ENCODE measurements around the gene NFE2L1. TPM values are rescaled to one million over a fixed set of nuclear protein-coding genes. Genes with fewer than 3 reads are reported as not detected.

NFE2L1 gene
- total and polyA plus RNA-seq, 2 experiments from 2014 or later, result 28.0 to 66.4 TPM

- Histone ChIP-seq H3F3A (ENCODE audit: insufficient read depth) (peaks cover 21% of the 10 kb centered on the region), H3K4me1 (ENCODE audit: insufficient read depth) (peaks cover 22% of the 10 kb centered on the region), H3K36me3 (ENCODE audit: low read depth) (no peaks in the 10 kb centered on the region), H3K9me2 (ENCODE audit: insufficient read depth) (no peaks in the 10 kb centered on the region), H3K79me2 (ENCODE audit: insufficient read depth) (no peaks in the 10 kb centered on the region), H3K9me3 (ENCODE audit: low read depth) (no peaks in the 10 kb centered on the region), H3K27ac (no peak overlapping the region), H3K4me2 (ENCODE audit: unreplicated experiment) (no peak overlapping the region), H3K27me3 (replicated peaks; ENCODE audit: insufficient read depth) (no peaks in the 10 kb centered on the region), H3K4me3 (no peak overlapping the region), H2AFZ (no peak overlapping the region), H3K9ac (no peak overlapping the region), H4K20me1 (ENCODE audit: insufficient read depth) (no peaks in the 10 kb centered on the region)
- WGBS, 2 experiments (ENCODE audit: low coverage in 1 of 2, low lambda C conversion rate in 2 of 2, missing lambda C conversion rate in 2 of 2), result 70 to 73% methylated on average over 4 to 5 of the region's 5 CpGs
- no peak for TF ChIP-seq EZH2phosphoT487 (IDR thresholded peaks at IDR 0.05; ENCODE audit: insufficient read depth, low read depth)
- no peak for TF ChIP-seq EZH2 (IDR thresholded peaks at IDR 0.05; ENCODE audit: insufficient read depth, poor library complexity, severe bottlenecking)
- in situ Hi-C loops (cut with MboI), result no loop called here
- no peak for DNase-seq
Measured at GRCh38 chr17:48021934-48022333, 26.2 kb upstream of the NFE2L1 start.

- Histone ChIP-seq H3K9me2 (ENCODE audit: insufficient read depth) (no peaks in the 10 kb centered on the region), H3K4me2 (ENCODE audit: unreplicated experiment) (peak overlapping the region; percentile 98), H3K9ac (0 out of 2 replicates have a peak overlapping the region, but pooled peaks have one; percentile 85), H3K27ac (peak overlapping the region; percentile 88), H3F3A (ENCODE audit: insufficient read depth) (peaks cover 29% of the 10 kb centered on the region), H3K36me3 (ENCODE audit: low read depth) (no peaks in the 10 kb centered on the region), H3K27me3 (replicated peaks; ENCODE audit: insufficient read depth) (no peaks in the 10 kb centered on the region), H3K4me3 (peak overlapping the region; percentile 78; the same call in 1 of the 2 replicates), H4K20me1 (ENCODE audit: insufficient read depth) (no peaks in the 10 kb centered on the region), H3K4me1 (ENCODE audit: insufficient read depth) (peaks cover 26% of the 10 kb centered on the region), H3K9me3 (ENCODE audit: low read depth) (no peaks in the 10 kb centered on the region), H2AFZ (peak overlapping the region; percentile 77; the same call in 1 of the 2 replicates), H3K79me2 (ENCODE audit: insufficient read depth) (no peaks in the 10 kb centered on the region)
- DNase-seq, result peak; percentile 44
- in situ Hi-C loops (cut with MboI), result no loop called here
- 40 to 52% methylated on average over 6 of the region's 6 CpGs for WGBS, 2 experiments (ENCODE audit: low coverage in 1 of 2, low lambda C conversion rate in 2 of 2, missing lambda C conversion rate in 2 of 2)
- TF ChIP-seq EZH2phosphoT487 (IDR thresholded peaks at IDR 0.05; ENCODE audit: insufficient read depth, low read depth), result no peak
- no peak for TF ChIP-seq EZH2 (IDR thresholded peaks at IDR 0.05; ENCODE audit: insufficient read depth, poor library complexity, severe bottlenecking)
Measured at GRCh38 chr17:48022901-48023300, 25.3 kb upstream of the NFE2L1 start.

- H3K9me2 ChIP-seq (ENCODE audit: insufficient read depth), result no peaks in the 10 kb centered on the region
- H3K9me3 ChIP-seq (ENCODE audit: low read depth), result no peaks in the 10 kb centered on the region
- TF ChIP-seq EZH2phosphoT487 (IDR thresholded peaks at IDR 0.05; ENCODE audit: insufficient read depth, low read depth) (no peak), EZH2 (IDR thresholded peaks at IDR 0.05; ENCODE audit: insufficient read depth, poor library complexity, severe bottlenecking) (no peak)
- peak overlapping the region; percentile 98 for H3K4me2 ChIP-seq (ENCODE audit: unreplicated experiment)
- peaks cover 26% of the 10 kb centered on the region for H3K4me1 ChIP-seq (ENCODE audit: insufficient read depth)
- in situ Hi-C loops (cut with MboI), result no loop called here
- H3K79me2 ChIP-seq (ENCODE audit: insufficient read depth), result no peaks in the 10 kb centered on the region
- peak overlapping the region; percentile 77 for H2AFZ ChIP-seq
- peak overlapping the region; percentile 88 for H3K27ac ChIP-seq
- H3K27me3 ChIP-seq (replicated peaks; ENCODE audit: insufficient read depth), result no peaks in the 10 kb centered on the region
- no peaks in the 10 kb centered on the region for H3K36me3 ChIP-seq (ENCODE audit: low read depth)
- peak; percentile 95 for DNase-seq
- H3K4me3 ChIP-seq, result peak overlapping the region; percentile 78
- WGBS, 2 experiments (ENCODE audit: low coverage in 1 of 2, low lambda C conversion rate in 2 of 2, missing lambda C conversion rate in 2 of 2), result 1 to 3% methylated on average over 50 to 54 of the region's 54 CpGs
- no peaks in the 10 kb centered on the region for H4K20me1 ChIP-seq (ENCODE audit: insufficient read depth)
- peak overlapping the region; percentile 85 for H3K9ac ChIP-seq
- peaks cover 29% of the 10 kb centered on the region for H3F3A ChIP-seq (ENCODE audit: insufficient read depth)
Measured at GRCh38 chr17:48023400-48024148, 24.6 kb upstream of the NFE2L1 start.

GRCh38 chr17:48024149-48025039 lies 23.8 kb upstream of the NFE2L1 start:
- Histone ChIP-seq H4K20me1 (ENCODE audit: insufficient read depth) (no peaks in the 10 kb centered on the region), H3K4me2 (ENCODE audit: unreplicated experiment) (peak overlapping the region; percentile 98), H2AFZ (peak overlapping the region; percentile 77), H3K4me1 (ENCODE audit: insufficient read depth) (peaks cover 26% of the 10 kb centered on the region), H3K9me3 (ENCODE audit: low read depth) (no peaks in the 10 kb centered on the region), H3K9me2 (ENCODE audit: insufficient read depth) (no peaks in the 10 kb centered on the region), H3K79me2 (ENCODE audit: insufficient read depth) (no peaks in the 10 kb centered on the region), H3F3A (ENCODE audit: insufficient read depth) (peaks cover 32% of the 10 kb centered on the region), H3K27ac (peak overlapping the region; percentile 88), H3K4me3 (peak overlapping the region; percentile 78), H3K9ac (peak overlapping the region; percentile 85), H3K27me3 (replicated peaks; ENCODE audit: insufficient read depth) (no peaks in the 10 kb centered on the region), H3K36me3 (ENCODE audit: low read depth) (no peaks in the 10 kb centered on the region)
- in situ Hi-C loops (cut with MboI), result loop anchor here (5.0 kb wide), 1 partner anchor 48 kb away; no protein-coding TSS in a partner anchor
- DNase-seq, result peak; percentile 83
- TF ChIP-seq EZH2phosphoT487 (IDR thresholded peaks at IDR 0.05; ENCODE audit: insufficient read depth, low read depth) (no peak), EZH2 (IDR thresholded peaks at IDR 0.05; ENCODE audit: insufficient read depth, poor library complexity, severe bottlenecking) (no peak)
- WGBS, 2 experiments (ENCODE audit: low coverage in 1 of 2, low lambda C conversion rate in 2 of 2, missing lambda C conversion rate in 2 of 2), result 0 to 3% methylated on average over 50 to 51 of the region's 54 CpGs
